Measurements from ENCODE around the gene EDEM2.

- TF ChIP-seq CTCF (IDR thresholded peaks at IDR 0.05 in 8 of 11, conservative IDR thresholded peaks at IDR 0.05 in 3 of 11): no peak
- TF ChIP-seq POLR2A (IDR thresholded peaks at IDR 0.05): no peak
Measured at GRCh38 chr20:35172434-35172806, 25.3 kb upstream of the EDEM2 start.
